GM21619 (cell line): Measurements from ENCODE around the gene EFNA1.
"Not testable (repeated sequence)": the region's sequence is repeated elsewhere in the genome, so short reads cannot be mapped to it uniquely, and the experiment has no call there.

Experiments
- ATAC-seq: cut with Tn5 transposase; IDR thresholded peaks from one replicate; pipeline ENCODE4 v1.9.1; 2021; ENCODE audit not compliant: unreplicated experiment

The EFNA1 gene

DNA sequence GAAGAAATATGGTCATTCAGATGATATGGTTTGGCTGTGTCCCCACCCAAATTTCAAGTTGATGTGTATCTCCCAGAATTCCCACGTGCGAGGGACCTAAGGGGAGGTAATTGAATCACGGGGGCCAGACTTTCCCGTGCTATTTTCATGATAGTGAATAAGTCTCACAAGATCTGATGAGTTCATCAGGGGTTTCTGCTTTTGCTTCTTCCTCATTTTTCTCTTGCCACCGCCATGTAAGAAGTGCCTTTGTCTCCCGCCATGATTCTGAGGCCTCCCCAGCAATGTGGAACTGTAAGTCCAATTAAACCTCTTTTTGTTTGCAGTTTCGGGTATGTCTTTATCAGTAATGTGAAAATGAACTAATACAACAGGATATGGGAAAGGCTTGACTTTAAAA, 14.1 kb downstream of the EFNA1 start:
- no peak for ATAC-seq

- no peak for ATAC-seq
Observed at GRCh38 chr1:155145491-155145890, 17.8 kb downstream of the EFNA1 start.

GRCh38 chr1:155155996-155156643, 28.4 kb downstream of the EFNA1 start:
- ATAC-seq: not testable (repeated sequence)

DNA sequence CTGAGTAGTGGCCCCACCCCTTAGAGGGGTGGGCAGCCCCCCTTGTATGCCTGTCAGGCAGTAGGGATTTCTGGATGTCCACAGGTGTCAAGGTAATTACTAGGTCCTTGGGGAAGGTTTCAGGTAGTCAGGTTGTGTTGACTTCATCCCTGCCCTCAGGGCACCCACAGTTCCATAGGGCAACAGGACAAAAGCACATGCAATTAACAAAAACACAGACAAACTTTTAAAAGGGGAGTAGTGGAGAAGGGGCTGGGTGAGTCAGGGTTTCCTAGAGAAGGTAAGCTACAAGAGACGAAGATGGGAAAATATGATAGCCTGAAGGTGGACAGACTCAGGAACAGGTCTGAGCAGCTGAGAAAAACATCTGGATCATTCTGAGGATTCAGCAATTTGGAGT, 31.3 kb downstream of the EFNA1 start:
- ATAC-seq: no peak

DNA sequence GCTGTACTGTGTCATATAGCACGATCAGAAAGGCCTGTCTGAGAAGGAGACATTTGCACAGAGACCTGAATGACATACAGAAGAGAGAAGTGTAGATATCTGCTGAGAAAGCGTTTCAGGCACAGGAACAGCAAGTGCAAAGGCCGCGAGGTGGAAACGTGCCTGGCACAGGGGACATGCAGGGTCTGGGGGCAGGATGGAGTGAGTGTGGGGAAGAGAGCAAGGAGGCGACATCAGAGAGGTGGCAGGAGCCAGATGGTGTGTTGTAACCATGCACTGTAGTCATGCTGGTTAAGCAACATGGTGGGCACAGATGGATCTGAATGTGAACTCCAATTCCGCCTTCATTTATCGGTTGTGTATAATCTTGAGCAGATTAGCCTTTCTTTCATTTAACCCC, 32.5 kb downstream of the EFNA1 start:
- no peak for ATAC-seq

DNA sequence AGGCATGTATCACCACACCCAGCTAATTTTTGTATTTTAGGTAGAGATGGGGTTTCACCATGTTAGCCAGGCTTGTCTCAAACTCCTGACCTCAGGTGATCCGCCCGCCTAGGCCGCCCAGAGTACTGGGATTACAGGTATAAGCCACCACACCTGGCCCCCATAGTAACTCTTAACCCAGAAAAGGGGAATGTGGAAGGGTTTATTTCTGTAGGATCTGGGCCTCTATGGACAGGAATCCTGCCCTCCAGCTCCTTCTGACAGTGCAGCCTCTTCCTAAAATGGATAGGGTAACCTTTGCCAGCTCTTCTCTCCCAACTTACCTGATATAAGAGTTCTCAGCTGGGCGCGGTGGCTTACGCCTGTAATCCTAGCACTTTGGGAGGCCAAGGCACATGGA, 35.0 kb downstream of the EFNA1 start:
- not testable (repeated sequence) for ATAC-seq

GRCh38 chr1:155163785-155164184, 36.1 kb downstream of the EFNA1 start:
- ATAC-seq: not testable (repeated sequence)

DNA sequence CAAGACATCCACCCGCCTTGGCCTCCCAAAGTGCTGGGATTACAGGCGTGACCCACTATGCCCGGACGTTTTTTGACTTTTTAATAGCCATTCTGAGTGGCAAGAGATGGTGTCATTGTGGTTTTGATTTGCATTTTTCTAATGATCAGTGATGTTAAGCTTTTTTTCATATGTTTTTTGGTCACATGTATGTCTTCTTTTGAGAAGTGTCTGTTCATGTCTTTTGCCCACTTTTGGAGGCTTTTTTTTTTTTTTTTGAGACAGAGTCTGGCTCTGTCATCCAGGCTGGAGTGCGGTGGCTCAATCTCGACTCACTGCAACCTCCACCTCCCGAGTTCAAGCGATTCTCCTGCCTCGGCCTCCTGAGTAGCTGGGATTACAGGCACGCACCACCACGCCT, 36.9 kb downstream of the EFNA1 start:
- ATAC-seq: not testable (repeated sequence)

- ATAC-seq: no peak
Observed at GRCh38 chr1:155166051-155166470, 38.4 kb downstream of the EFNA1 start.

- no peak for ATAC-seq
Observed at GRCh38 chr1:155166471-155167165, 38.9 kb downstream of the EFNA1 start.

GRCh38 chr1:155167166-155168104, 39.8 kb downstream of the EFNA1 start:
- no peak for ATAC-seq

DNA sequence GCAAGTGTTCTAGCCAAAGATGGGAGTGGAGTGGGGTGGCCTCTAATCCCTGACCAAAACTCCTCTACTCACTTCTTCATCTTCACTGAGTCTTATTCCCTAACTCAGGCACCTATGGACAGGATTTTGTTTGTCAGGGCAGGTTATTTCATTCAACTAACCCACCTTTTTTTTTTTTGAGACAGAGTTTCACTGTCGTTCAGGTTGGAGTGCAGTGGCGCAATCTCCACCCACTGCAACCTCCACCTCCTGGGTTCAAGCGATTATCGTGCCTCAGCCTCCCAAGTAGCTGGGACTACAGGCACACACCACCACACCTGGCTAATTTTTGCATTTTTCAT, 40.4 kb downstream of the EFNA1 start:
- ATAC-seq: not testable (repeated sequence)

- ATAC-seq: no peak
Observed at GRCh38 chr1:155168456-155169210, 41.0 kb downstream of the EFNA1 start.

GRCh38 chr1:155169541-155169940, 41.9 kb downstream of the EFNA1 start:
- ATAC-seq: no peak

- ATAC-seq: no peak
Observed at GRCh38 chr1:155170101-155170785, 42.6 kb downstream of the EFNA1 start.

DNA sequence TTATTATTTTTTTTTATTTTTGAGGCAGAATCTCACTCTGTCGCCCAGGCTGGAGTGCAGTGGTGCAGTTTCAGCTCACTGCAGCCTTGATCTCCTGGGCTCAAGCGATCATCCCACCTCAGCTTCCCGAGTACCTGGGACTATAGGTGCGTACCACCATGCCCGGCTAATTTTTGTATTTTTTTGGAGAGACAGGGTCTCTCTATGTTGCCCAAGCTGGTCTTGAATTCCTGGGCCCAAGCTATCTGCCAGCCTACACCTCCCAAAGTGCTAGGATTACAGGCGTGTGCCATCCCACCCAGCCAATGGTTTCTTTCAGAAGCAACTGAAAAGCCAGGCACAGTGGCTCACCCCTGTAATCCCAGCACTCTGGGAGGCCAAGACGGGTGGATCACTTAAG, 43.1 kb downstream of the EFNA1 start:
- no peak for ATAC-seq

GRCh38 chr1:155171836-155172731, 44.4 kb downstream of the EFNA1 start:
- no peak for ATAC-seq

- ATAC-seq: peak; percentile 73
Observed at GRCh38 chr1:155172732-155173477, 45.2 kb downstream of the EFNA1 start, which contains the start of gene KRTCAP2. Gene KRTCAP2 (minus strand): TSS chr1:155173304. CDS start chr1:155173224, 80 bp downstream.
